IPS-NIHi11 (cell line): ENCODE data around the gene ARL8B.
"Not testable (repeated sequence)": the region's sequence is repeated elsewhere in the genome, so short reads cannot be mapped to it uniquely, and the experiment has no call there.

Experiments
- DNase-seq: peaks from one replicate; pipeline ENCODE4 v3.0.0; 2012; ENCODE audit warnings: mixed read lengths, low spot score

ARL8B gene

GRCh38 chr3:5112043-5112442, 10.0 kb upstream of the ARL8B start:
- DNase-seq: no peak

GRCh38 chr3:5113726-5114125, 8.4 kb upstream of the ARL8B start:
- DNase-seq: not testable (repeated sequence)

- no peak for DNase-seq
Measured at GRCh38 chr3:5115506-5116162, 6.5 kb upstream of the ARL8B start.

- DNase-seq: no peak
Measured at GRCh38 chr3:5116538-5116937, 5.6 kb upstream of the ARL8B start.

GRCh38 chr3:5120446-5120845, 1.6 kb upstream of the ARL8B start:
- DNase-seq: no peak

GRCh38 chr3:5122741-5123706, 932 bp downstream of the ARL8B start:
- peak; percentile 55 for DNase-seq

GRCh38 chr3:5123937-5124336, 1.8 kb downstream of the ARL8B start:
- DNase-seq: no peak

GRCh38 chr3:5126586-5126985, 4.5 kb downstream of the ARL8B start:
- DNase-seq: no peak

- no peak for DNase-seq
Measured at GRCh38 chr3:5128849-5129248, 6.8 kb downstream of the ARL8B start.

GRCh38 chr3:5133239-5134018, 11.3 kb downstream of the ARL8B start:
- no peak for DNase-seq

GRCh38 chr3:5134019-5134391, 11.9 kb downstream of the ARL8B start:
- DNase-seq: no peak

- no peak for DNase-seq
Measured at GRCh38 chr3:5134499-5134898, 12.4 kb downstream of the ARL8B start.

GRCh38 chr3:5136211-5136918, 14.3 kb downstream of the ARL8B start:
- DNase-seq: peak; percentile 35

GRCh38 chr3:5136919-5137429, 14.9 kb downstream of the ARL8B start:
- no peak for DNase-seq

- DNase-seq: no peak
Measured at GRCh38 chr3:5138214-5138981, 16.3 kb downstream of the ARL8B start.

GRCh38 chr3:5140230-5140621, 18.1 kb downstream of the ARL8B start:
- no peak for DNase-seq

- DNase-seq: no peak
Measured at GRCh38 chr3:5140839-5141238, 18.7 kb downstream of the ARL8B start.

- no peak for DNase-seq
Measured at GRCh38 chr3:5141760-5142159, 19.7 kb downstream of the ARL8B start.

- DNase-seq: no peak
Measured at GRCh38 chr3:5143464-5143863, 21.4 kb downstream of the ARL8B start.

- no peak for DNase-seq
Measured at GRCh38 chr3:5144316-5144994, 22.4 kb downstream of the ARL8B start.
